Left colon (tissue), 2 donors: Measurements from ENCODE around the gene DCXR. TPM values are rescaled to one million over a fixed set of nuclear protein-coding genes. Genes with fewer than 3 reads are reported as not detected.

Source experiments
- ATAC-seq: fragments of 200-7000 bp; cut with Tn5 transposase; one replicate; pipeline ENCODE4 v1.9.1; 2020; ENCODE audit warnings: mild to moderate bottlenecking, moderate library complexity
- DNase-seq, 2 donors: peaks; one replicate each; pipeline ENCODE4 v3.0.0-alpha.2; 2020
- intact Hi-C, 2 donors: fragments of 100-400 bp; cut with DNase I in 1 of 2; cut with micrococcal nuclease in 1 of 2; formaldehyde crosslinking; loops; one replicate each; pipeline versions ENCODE4 v1.11.2 to v1.14.0; 2022; cut with DNase I, micrococcal nuclease
- long read RNA-seq: library from polyadenylated mRNA; unstranded; transcript quantifications from one replicate; pipeline ENCODE4 v2.0.0, GENCODE V29; 2021
- total RNA-seq, 2 donors: library from RNA; stranded (reverse); fragmentation: NEBNext Ultra II Directional; extraction: Animal tissue kit (Norgen Biotek cat#: 25700); gene quantifications; one replicate each; pipeline ENCODE4 v1.2.1, GENCODE V29; 2021
- donor health status: DM: no; HTN: no; CAD: no.
- donor health status: DM: yes; HTN: yes; CAD: no.

DCXR gene
- 100 to 1,000 TPM; 111 to 137 TPM for total RNA-seq
- long read RNA-seq, transcript DCXR-201 (8 exons, 887 nt) = major isoform, 46 of 68 reads
- long read RNA-seq, partial matches to known transcripts = 9 of 68 reads
- long read RNA-seq, other reads (novel, unspliced or antisense) = 8 of 68 reads

GRCh38 chr17:82037092-82037888 is at the start of gene DCXR:
Gene DCXR (minus strand): TSS chr17:82037697. CDS start chr17:82037682, 15 bp downstream.
- ATAC-seq (peak; percentile 92), DNase-seq (peak; percentile 97 to 98)
- intact Hi-C loops = no loop called here

DNA sequence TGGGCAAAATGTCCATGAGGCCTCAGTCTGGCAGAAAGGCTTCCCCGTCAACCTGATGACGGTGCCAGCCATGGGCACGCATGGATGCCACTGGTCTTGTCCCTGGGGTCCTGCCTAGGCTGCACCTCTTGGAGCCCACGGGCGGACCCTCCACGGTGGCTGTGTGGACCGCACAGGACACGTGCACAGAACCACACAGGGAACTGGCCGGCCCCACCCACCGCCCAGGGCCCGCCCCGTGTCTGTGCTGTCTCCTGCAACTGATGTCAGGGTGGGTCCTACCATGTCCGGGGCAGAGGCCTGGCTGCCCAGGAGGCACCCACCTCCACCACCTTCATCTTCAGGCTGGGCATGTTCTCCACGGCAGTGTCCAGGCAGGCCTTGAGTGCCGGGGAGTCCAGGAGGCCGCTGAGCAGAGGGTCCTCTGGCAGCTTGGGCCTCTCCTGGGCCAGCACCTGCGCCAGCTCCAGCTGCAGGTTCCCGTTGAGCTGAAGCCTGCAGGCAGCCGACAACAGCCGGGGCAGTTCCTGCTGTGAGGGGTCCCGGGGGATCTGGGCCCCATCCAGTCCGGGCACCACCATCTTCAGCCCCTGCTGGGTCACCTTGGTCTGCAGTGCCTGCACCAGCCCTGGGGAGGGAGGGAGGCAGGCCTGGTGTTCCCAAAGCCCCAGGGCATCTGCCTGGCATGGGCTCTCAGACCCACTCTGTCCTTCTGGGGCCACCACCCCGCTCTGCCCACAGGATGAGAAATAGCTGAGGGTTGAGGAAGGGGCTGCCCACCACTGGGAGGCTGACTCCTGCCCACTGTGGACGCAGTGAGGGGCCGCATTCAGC is 48.7 kb upstream of the DCXR start:
- intact Hi-C loops = no loop called here
- no peak for DNase-seq
- peak; percentile 6 for ATAC-seq

DNA sequence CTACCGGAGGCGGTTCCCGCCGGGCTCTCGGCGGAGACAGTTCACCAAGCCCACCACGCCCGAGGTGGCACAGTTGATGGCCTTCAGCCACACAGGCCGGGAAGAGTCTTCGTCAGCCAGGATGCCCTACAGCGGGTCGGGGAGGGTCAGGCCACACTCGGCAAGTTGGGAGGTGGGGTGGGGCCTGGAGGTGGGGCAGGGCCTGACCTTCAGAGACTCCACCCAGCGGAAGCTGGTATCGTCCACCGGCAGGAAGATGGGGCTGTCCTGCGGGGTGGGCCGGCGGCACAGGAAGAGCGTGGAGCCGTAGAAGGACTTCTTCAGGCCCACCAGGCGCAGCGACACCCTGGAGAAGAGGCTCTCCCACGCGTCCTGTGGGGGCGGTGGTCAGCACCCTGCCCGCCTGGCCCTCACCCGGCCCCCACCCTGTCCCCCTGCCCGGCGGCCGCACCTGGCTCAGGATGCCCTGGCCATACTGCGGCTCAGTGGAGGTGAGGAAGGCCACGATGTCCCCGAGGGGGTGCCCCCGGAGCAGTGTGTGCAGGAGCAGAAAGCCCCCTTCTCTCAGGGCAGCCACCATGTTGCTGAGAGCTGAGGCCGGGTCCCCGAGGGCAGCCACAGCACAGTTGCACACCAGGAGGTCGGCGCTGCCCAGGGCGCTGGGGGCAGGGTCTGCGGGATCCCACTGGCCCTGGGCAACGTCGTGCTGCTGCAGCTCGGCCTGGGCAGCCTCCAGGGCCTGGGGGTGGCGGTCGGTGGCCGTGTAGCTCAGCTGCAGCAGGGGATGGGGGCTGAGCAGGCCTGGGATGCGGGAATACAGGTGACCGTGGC is 47.7 kb upstream of the DCXR start:
- DNase-seq (no peak), ATAC-seq (no peak)
- intact Hi-C loops = no loop called here

DNA sequence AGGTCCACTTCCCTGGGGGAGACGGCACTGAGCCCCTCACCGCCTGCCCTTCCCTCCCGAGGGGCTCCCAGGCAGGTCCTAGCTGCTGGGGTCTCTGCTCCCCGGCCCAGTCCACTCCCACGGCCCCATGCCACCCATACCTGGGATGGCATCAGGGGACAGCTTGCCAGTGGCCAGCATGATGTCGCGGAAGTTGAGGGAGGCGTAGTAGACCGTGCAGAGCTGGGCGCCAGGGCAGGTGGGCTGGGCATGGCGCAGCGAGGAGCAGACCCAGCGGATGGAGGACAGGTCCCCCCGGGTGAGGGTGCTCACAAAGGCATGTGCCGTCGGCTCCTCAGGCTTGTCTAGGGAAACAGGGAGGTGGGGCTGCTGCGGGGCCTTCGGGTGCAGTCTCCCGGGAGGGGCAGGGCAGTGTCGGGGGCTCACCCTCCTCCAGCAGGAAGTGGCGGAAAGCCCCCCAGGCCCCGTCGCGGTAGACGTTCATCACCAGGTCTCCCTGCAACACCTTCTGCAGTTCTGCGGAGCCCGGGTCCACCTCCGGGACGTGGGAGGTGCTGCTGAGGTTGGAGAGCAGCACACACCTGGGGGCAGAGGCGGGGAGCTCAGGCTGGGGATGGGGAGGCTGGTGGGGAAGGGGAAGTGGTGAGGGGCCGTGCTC is 47.0 kb upstream of the DCXR start:
- ATAC-seq = no peak
- intact Hi-C loops = no loop called here
- no peak for DNase-seq

DNA sequence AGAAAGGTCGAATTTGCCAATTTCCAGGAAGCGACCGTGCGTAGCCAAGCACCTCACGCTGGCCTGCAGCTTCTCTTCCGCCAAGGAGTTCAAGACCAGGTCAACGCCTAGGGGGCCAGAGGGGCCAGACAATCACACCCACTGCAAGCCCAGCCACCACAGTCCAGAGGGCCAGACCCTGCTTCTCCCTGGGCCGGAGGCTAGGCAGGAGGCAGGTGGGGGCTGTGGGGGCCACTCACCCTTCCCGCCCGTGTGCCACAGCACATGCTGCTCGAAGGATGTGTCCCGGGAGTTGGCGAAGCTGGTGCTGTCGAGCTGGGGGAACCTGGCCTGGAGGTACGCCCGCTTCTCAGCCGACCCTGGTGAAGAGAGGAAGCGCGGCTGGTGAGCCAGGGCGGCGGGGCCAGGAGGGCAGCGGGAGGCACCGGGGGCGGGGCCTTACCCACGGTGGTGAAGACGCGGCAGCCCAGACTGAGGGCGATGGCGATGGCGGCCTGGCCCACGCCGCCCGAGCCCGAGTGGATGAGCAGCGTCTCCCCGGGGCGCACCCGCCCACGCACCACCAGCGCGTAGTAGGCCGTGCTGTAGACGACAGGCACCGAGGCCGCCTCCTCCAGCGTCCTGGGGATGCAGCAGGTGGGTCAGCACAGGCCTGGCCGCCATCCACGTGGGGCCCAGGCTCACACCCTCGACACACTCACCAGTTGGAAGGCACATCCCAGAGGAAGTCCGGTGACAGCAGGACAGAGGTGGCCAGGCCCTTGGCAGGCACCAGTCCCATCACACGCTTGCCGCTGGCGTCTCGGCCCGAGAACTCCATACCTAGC is 46.2 kb upstream of the DCXR start:
- intact Hi-C loops = no loop called here
- DNase-seq (no peak), ATAC-seq (no peak)

DNA sequence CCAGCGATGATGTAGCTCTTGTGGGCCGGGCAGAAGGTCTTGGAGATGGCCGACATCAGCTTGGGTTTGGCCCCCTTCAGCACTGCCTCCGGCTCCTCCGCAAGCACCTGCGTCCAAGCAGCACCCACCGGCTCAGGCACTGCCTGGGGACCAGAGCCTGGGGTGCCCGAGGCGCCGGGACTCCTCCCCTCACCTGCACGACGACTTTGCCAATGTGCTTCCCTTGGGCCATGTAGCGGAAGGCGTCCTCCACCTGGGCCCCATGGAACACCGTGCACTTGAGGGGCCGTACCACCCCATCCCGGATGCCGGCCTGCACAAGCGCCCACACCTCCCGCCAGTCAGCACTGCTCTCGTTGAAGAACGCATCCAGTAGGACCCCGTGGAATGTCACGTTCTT is 45.5 kb upstream of the DCXR start:
- no peak for ATAC-seq
- intact Hi-C loops = no loop called here
- no peak for DNase-seq

DNA sequence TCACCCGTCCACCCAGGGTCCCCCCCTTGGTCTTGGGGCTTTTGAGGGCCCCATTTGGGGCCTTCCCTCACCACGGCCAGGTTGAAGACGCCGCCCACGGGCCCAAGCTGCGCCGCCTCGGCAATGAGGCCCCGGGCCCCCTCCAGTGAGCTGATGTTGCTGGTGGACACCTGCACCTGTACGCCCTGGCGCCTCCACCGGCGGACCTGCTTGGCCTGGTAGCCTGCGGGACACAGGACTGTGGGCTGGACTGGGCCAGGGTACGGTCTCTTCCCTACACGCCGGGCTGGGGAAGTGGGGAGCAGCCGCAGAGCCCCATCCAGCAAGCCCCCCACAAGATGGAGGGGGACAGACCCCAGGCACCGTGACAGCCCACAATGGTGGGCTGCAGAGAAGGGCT is 45.0 kb upstream of the DCXR start:
- intact Hi-C loops = no loop called here

DNA sequence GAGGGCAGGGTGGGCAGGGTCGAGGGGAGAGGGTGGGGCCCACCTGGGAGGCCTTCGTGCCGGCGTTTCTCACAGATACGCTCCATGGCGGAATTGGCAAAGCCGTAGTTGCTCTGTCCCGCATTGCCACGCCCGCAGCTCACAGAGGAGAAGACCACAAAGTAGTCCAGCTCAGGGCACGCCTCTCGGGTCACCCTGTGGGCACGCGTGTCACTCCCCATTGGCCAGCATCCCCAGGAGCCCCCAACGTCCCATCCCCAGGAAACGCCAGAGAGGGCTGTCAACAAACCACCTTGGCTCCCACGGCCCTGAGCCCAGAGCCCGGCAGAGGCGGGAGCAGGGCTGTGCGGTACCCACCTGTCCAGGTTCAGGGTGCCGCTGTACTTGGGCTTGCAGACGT is 44.5 kb upstream of the DCXR start:
- ATAC-seq (no peak), DNase-seq (no peak)
- intact Hi-C loops = no loop called here

More for the DNA sequence above, 45.0 kb upstream of the DCXR start:
- no peak for ATAC-seq
- no peak for DNase-seq

DNA sequence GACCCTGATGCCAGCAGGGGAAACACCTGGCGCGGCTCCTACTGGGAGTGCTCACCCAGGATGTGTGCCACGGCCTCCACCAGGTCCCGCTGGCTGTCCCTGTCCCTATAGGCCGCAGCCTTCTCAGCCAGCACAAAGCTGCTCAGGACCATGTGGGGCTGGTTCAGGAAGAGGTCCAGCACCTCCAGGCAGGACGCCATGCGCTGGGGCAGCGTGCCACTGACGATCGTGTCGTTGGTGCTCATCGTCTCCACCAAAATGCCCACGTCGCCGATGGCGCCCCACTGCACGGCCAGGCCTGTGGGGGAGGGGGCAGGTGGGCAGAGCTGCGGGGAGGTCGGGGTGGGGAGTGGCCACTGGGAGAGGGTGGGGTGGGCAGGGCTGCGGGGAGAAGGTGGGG is 44.0 kb upstream of the DCXR start:
- DNase-seq (no peak), ATAC-seq (no peak)
- intact Hi-C loops = no loop called here

- no peak for DNase-seq
- ATAC-seq = no peak
- intact Hi-C loops = no loop called here
Observed at GRCh38 chr17:82080789-82081464, 43.4 kb upstream of the DCXR start.

- no peak for DNase-seq
- ATAC-seq = no peak
- intact Hi-C loops = no loop called here
Observed at GRCh38 chr17:82080048-82080788, 42.7 kb upstream of the DCXR start.

- intact Hi-C loops = no loop called here
- no peak for ATAC-seq
Observed at GRCh38 chr17:82079001-82079677, 41.6 kb upstream of the DCXR start.

DNA sequence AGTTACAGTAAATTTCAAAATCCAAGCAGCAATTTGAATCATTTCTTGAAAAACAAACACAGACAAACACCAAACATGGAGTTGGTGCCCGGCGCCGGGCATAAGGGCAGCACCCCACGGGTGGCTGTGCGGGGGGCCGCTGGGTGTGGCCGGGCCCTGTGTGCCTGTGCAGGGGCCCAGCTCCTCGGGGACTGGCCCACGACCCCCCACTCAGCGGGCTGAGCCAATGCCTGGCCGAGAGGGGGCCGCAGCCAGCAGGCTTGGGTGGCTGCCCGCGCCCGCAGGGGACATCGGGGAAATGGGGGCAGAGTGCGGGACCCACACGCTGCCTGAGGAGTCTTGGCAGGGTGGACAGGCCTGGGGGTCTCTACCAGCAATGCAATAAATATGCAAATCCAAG is 40.9 kb upstream of the DCXR start:
- ATAC-seq (no peak), DNase-seq (no peak)
- intact Hi-C loops = no loop called here

More at GRCh38 chr17:82079001-82079677, 41.6 kb upstream of the DCXR start:
- DNase-seq = no peak

DNA sequence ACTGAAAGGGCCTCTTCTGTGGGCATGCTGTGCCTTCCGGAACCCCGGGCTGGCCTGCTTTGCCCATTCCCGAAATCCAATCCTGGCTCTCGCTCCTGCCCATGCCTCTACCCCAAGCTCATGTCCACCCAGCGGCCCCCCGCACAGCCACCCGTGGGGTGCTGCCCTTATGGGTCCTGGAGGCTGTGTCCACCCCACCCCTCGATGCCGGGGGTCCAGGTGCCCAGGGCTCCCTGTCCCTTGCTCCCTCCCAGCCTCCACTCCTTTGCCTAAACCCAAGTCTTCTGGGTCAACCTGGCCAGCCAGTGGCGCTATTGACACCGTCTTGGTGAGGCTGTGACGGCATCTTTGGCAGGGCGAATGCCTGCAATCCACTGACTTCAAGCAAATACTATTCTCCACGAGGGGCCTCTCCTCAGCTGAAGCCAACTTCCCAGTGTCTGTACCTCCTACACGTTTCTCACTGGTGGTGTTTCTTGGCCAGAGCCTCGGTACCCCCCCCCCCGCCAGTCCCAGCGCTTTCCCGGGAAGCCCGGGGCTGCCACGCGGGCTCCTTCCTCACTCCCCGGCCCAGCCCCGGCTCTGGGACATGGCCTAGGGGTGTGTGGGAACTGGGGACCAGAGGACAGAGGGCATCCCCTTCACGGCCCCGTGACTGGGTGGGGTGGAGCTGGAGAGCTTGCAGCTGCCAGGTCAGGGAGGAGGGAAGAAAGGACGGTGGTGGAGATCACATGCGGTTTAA is 40.3 kb upstream of the DCXR start:
- intact Hi-C loops = no loop called here
- DNase-seq (no peak), ATAC-seq (no peak)

DNA sequence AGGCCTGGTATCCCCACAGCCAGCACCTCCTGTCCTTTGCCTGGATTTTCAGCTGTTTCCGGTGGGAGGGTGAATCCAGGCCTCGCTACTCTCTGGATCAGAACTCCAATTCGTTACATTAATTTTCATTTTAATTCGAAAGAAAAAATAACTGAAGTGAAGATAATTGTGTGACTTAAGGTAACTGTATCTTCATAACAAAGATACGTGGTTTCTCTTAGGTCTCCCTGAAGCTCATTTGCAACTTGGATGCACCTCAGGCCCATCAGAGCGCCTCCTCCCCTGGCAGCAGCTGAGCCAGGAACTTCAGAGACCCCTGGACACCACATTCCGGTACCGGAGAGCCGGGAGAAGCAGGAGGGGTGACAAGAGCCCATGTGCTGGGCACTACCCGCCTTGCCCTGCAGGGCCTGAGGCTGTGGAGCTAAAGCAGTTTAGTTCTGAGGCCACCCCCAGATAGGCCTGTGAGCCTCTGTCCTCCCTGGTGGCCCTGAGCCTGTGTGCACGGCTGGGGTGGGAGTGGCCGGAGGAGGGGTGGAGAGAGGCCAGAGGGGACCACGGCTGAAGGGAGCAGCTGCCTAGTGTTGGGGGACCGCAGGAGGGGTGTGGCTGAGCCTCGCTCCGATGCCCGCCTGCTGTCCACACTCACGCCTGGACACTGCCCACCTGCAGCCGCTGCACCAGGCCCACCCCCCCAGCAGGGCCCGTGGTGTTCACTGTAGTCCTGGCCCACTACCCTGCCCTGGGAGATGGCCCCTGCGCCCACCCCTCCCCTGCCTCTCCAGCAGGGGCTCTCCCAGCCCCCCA is 39.5 kb upstream of the DCXR start:
- intact Hi-C loops = no loop called here
- DNase-seq (no peak), ATAC-seq (no peak)
